Measurements from ENCODE around the gene SLC8B1. TPM values are rescaled to one million over a fixed set of nuclear protein-coding genes. Genes with fewer than 3 reads are reported as not detected.

SLC8B1 gene
- total RNA-seq, 3 donors from 2014 or later, result 40.8 to 65.3 (median 47.2) TPM

DNA sequence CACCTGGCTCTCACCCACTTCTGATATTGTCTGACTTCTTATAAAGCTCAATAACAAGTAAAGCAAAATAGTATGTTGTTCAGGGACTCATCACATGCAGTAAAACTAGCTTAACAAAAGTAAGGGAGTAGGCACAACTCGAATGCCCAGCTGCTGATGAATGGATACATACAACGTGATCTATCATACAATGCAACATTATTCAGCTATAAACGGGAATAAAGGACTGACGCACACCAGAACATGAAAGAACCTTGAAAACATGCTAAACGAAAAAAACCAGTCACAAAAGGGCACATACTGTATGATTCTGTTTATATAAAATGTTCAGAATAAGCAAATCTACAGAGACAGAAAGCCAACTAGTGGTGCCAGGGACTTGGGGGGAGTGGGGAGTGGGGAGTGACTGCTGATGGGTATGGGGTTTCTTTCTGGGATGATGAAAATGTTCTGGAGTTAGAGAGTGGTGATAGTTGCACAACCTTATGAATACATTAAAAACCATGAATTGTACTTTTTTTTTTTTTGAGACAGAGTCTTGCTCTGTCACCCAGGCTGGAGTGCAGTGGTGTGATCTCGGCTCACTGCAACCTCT lies 34.6 kb upstream of the SLC8B1 start:
- ATAC-seq (no peak), DNase-seq (no peak)
- Histone ChIP-seq H3K4me1 (ENCODE audit: low read depth) (no peaks in the 10 kb centered on the region), H3K36me3 (ENCODE audit: low read depth) (no peaks in the 10 kb centered on the region), H3K4me3 (no peak overlapping the region), H3K9me3 (no peaks in the 10 kb centered on the region)
- TF ChIP-seq, protein P1, sequence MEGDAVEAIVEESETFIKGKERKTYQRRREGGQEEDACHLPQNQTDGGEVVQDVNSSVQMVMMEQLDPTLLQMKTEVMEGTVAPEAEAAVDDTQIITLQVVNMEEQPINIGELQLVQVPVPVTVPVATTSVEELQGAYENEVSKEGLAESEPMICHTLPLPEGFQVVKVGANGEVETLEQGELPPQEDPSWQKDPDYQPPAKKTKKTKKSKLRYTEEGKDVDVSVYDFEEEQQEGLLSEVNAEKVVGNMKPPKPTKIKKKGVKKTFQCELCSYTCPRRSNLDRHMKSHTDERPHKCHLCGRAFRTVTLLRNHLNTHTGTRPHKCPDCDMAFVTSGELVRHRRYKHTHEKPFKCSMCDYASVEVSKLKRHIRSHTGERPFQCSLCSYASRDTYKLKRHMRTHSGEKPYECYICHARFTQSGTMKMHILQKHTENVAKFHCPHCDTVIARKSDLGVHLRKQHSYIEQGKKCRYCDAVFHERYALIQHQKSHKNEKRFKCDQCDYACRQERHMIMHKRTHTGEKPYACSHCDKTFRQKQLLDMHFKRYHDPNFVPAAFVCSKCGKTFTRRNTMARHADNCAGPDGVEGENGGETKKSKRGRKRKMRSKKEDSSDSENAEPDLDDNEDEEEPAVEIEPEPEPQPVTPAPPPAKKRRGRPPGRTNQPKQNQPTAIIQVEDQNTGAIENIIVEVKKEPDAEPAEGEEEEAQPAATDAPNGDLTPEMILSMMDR (IDR thresholded peaks at IDR 0.05), result no peak
- intact Hi-C loops (cut with DNase I, micrococcal nuclease), result no loop called here

DNA sequence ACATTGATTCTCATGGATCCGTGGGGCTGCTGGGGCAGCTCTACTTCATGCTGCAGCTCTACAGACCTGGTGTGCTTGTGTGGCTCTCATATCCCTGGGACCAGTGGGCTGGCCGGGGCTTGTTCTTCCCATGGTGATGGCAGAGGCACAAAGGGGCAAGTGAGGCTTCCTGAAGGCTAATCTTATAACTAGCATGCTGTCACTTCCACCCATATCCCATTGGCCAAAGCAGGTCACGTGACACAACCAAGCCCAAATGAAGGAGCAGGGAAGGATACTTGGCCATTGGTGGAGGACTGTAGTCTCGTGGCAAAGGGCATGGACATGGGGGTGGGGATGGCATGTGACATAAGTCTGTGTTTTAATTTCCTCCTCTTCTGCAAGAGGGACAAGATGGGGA lies 33.4 kb upstream of the SLC8B1 start:
- no peak overlapping the region for H3K4me3 ChIP-seq
- no peaks in the 10 kb centered on the region for H3K4me1 ChIP-seq (ENCODE audit: low read depth)
- H3K9me3 ChIP-seq, result no peaks in the 10 kb centered on the region
- TF ChIP-seq, protein P1 (IDR thresholded peaks at IDR 0.05), result no peak
- intact Hi-C loops (cut with DNase I, micrococcal nuclease), result no loop called here
- DNase-seq (no peak), ATAC-seq (no peak)
- no peaks in the 10 kb centered on the region for H3K36me3 ChIP-seq (ENCODE audit: low read depth)

DNA sequence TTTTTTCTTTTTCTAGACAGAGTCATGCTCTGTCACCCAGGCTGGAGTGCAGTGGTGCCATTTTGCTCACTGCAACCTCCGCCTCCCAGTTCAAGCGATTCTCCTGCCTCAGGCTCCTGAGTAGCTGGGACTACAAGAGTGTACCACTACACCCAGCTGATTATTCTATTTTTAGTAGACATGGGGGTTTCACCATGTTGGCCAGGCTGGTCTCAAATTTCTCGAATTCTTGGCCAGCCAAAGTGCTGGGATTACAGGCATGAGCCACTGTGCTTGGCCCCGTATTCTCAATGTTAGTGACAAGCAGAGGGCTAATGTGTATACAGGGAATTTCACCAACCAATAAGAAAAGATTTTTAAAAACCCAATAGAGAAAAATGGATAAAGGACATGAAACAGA lies 31.9 kb upstream of the SLC8B1 start:
- Histone ChIP-seq H3K4me1 (ENCODE audit: low read depth) (no peaks in the 10 kb centered on the region), H3K9me3 (no peaks in the 10 kb centered on the region), H3K4me3 (no peak overlapping the region), H3K36me3 (ENCODE audit: low read depth) (no peaks in the 10 kb centered on the region)
- intact Hi-C loops (cut with DNase I, micrococcal nuclease), result no loop called here
- TF ChIP-seq, protein P1 (IDR thresholded peaks at IDR 0.05), result no peak
- no peak for DNase-seq
- ATAC-seq, result no peak

DNA sequence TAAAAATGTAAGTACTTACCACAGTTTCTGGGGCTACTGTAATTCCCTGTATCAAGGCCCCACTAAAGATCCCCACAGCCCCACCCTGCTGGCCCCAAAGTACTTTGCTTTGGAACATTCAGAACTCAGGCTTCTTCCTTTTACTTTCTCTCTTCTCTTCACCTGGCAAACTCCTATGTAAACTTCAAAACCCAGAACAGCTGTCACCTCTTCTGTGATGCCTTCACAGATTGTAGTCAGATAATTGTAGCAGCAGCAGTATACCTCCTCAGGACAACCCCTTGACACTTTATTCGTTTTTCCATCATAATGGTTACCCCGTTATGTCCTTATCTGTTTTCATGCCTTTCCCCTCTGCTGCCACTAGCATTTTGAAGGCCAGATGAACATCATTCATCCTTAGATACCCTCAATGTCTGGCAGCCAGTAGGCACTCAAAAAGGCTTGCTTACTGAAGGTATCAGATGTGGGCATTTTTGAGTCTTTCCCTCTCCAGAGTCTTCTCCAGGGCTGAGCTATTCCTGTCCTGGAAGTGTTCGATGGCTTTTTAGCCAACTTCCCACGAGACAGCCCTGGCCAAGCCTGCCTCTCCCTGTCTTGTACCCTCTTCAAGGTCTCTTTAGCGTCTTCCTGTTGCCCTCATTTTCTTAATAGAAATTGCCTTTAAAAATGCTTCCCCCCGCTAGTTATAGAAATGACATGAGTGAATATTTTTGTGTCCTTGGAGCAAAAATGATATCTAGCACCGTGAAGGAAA lies 30.9 kb upstream of the SLC8B1 start:
- Histone ChIP-seq H3K36me3 (ENCODE audit: low read depth) (no peaks in the 10 kb centered on the region), H3K9me3 (no peaks in the 10 kb centered on the region), H3K4me3 (no peak overlapping the region), H3K4me1 (ENCODE audit: low read depth) (no peaks in the 10 kb centered on the region)
- ATAC-seq, result no peak
- intact Hi-C loops (cut with DNase I, micrococcal nuclease), result no loop called here
- no peak for DNase-seq
- TF ChIP-seq, protein P1 (IDR thresholded peaks at IDR 0.05), result no peak

DNA sequence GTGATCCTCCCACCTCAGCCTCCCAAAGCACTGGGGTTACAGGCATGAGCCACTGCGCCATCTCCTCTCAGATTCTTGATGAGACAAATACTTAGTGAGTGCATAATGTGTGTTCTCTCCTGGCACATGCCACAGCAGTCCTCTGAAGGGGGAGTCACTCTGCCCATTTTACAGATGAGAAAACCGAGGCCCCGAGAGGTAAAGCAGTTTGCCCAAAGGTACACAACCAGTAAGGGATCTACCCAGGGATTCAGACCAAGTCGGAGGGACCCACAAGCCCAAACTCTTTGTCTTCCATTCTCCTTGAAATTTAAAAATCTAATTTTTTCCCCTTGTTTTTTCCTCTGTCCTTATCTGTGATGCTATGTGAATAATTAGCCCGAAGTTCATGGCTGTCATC lies 29.8 kb upstream of the SLC8B1 start:
- Histone ChIP-seq H3K9me3 (no peaks in the 10 kb centered on the region), H3K36me3 (ENCODE audit: low read depth) (no peaks in the 10 kb centered on the region), H3K4me1 (ENCODE audit: low read depth) (no peaks in the 10 kb centered on the region), H3K4me3 (no peak overlapping the region)
- TF ChIP-seq, protein P1 (IDR thresholded peaks at IDR 0.05), result no peak
- no peak for DNase-seq
- ATAC-seq, result no peak
- intact Hi-C loops (cut with DNase I, micrococcal nuclease), result no loop called here
